Vagina (tissue), 2 donors: ENCODE measurements around the gene MROH7.

Experiments used
- CTCF ChIP-seq, 3 experiments: fragments of 450-650 bp in 2 of 3; fragments of 200-600 bp in 1 of 3; sonication (generic) in 1 of 3; IDR thresholded peaks; one replicate each; pipeline ENCODE4 v1.5.1; 2017 to 2019; ENCODE audit warnings: antibody characterized with exemption in 3 of 3, mild to moderate bottlenecking in 2 of 3, moderate library complexity in 2 of 3
- POLR2A ChIP-seq, 2 donors: fragments of 450-650 bp; IDR thresholded peaks; one replicate each; pipeline ENCODE4 v1.6.1; 2017; ENCODE audit warnings: antibody characterized with exemption in 2 of 2, mild to moderate bottlenecking in 2 of 2, moderate library complexity in 2 of 2

GRCh38 chr1:54658164-54658913 is 16.8 kb downstream of the MROH7 start:
- TF ChIP-seq CTCF (IDR thresholded peaks at IDR 0.05), result no peak
- no peak for TF ChIP-seq POLR2A (IDR thresholded peaks at IDR 0.05)
